OCI-LY1 (cell line): ENCODE results near the gene CCAR1.
"Not testable (repeated sequence)": the region's sequence is repeated elsewhere in the genome, so short reads cannot be mapped to it uniquely, and the experiment has no call there.

Source experiments
- CTCF ChIP-seq: fragments of 200-600 bp; sonication (generic), shearing (Covaris generic); IDR thresholded peaks from 2 replicates; pipeline ENCODE4 v1.5.1; 2017; ENCODE audit warnings: mild to moderate bottlenecking, antibody characterized with exemption, low read length, moderate library complexity, mixed read lengths
- EZH2 ChIP-seq: fragments of 200-600 bp; sonication (generic), shearing (Covaris generic); IDR thresholded peaks from 2 replicates; pipeline ENCODE4 v1.8.0; 2017; ENCODE audit warnings: borderline replicate concordance, mixed run types, mild to moderate bottlenecking, antibody characterized with exemption, low read length, moderate library complexity, mixed read lengths

GRCh38 chr10:68713065-68713464 is 8.0 kb upstream of the CCAR1 start:
- not testable (repeated sequence) for TF ChIP-seq CTCF, EZH2
